HepG2 (cell line): Measurements from ENCODE around the gene THUMPD1.
"Not testable (repeated sequence)": the region's sequence is repeated elsewhere in the genome, so short reads cannot be mapped to it uniquely, and the experiment has no call there.

Source experiments
- CEBPB ChIP-seq: IDR thresholded peaks from 2 replicates; pipeline ENCODE4 v1.6.1; 2011; ENCODE audit warnings: low read depth, low read length, improper control_type of control experiment, borderline replicate concordance
- CTCF ChIP-seq: sonication (generic); formaldehyde crosslinking; IDR thresholded peaks from 2 replicates; pipeline ENCODE4 v1.5.0; 2020; ENCODE audit warnings: mild to moderate bottlenecking, missing genetic modification reagents, moderate library complexity
- MXD1 ChIP-seq: sonication (generic); formaldehyde crosslinking; IDR thresholded peaks from 2 replicates; pipeline ENCODE4 v1.4.0; 2020; ENCODE audit warnings: mild to moderate bottlenecking, missing genetic modification reagents
- NFIC ChIP-seq: IDR thresholded peaks from 2 replicates; pipeline ENCODE4 v1.6.1; 2012; ENCODE audit warnings: mild to moderate bottlenecking, low read length, inconsistent platforms
- NFYB ChIP-seq: sonication (generic); formaldehyde crosslinking; IDR thresholded peaks from 2 replicates; pipeline ENCODE4 v1.4.0; 2020; ENCODE audit warnings: missing genetic modification reagents
- PAWR ChIP-seq: sonication (generic); formaldehyde crosslinking; IDR thresholded peaks from 2 replicates; pipeline ENCODE4 v1.4.0; 2020; ENCODE audit warnings: missing genetic modification reagents, mild to moderate bottlenecking, borderline replicate concordance
- STAT6 ChIP-seq: sonication (generic); formaldehyde crosslinking; IDR thresholded peaks from 2 replicates; pipeline ENCODE4 v1.4.0; 2020; ENCODE audit warnings: missing genetic modification reagents, mild to moderate bottlenecking, borderline replicate concordance
- ZNF44 ChIP-seq: sonication (generic); formaldehyde crosslinking; IDR thresholded peaks from 2 replicates; pipeline ENCODE4 v1.5.1; 2020; ENCODE audit warnings: mild to moderate bottlenecking, missing genetic modification reagents

- TF ChIP-seq NFIC; CTCF (CRISPR knock-in tag); MXD1 (CRISPR knock-in tag); CEBPB; STAT6 (CRISPR knock-in tag); PAWR; NFYB; ZNF44: not testable (repeated sequence)
These were observed 14.2 kb upstream of the THUMPD1 start for GRCh38 chr16:20755799-20756198.
